HG03095 (cell line): ENCODE results near the gene ROPN1L.
A peak's percentile ranks its signal among the peaks of the same experiment; 100 is the strongest.
"Not testable (repeated sequence)": the region's sequence is repeated elsewhere in the genome, so short reads cannot be mapped to it uniquely, and the experiment has no call there.

Experiments
- ATAC-seq: cut with Tn5 transposase; IDR thresholded peaks from one replicate; pipeline ENCODE4 v1.9.1; 2021; ENCODE audit warnings: moderate library complexity; ENCODE audit not compliant: unreplicated experiment

ROPN1L gene

GRCh38 chr5:10475931-10476676 lies 34.4 kb downstream of the ROPN1L start:
- no peak for ATAC-seq

GRCh38 chr5:10476878-10477277 lies 35.2 kb downstream of the ROPN1L start:
- ATAC-seq, result no peak

- no peak for ATAC-seq
Measured at GRCh38 chr5:10477943-10478342, 36.3 kb downstream of the ROPN1L start.

- ATAC-seq, result no peak
Measured at GRCh38 chr5:10478436-10478835, 36.8 kb downstream of the ROPN1L start.

- ATAC-seq, result no peak
Measured at GRCh38 chr5:10479154-10479721, 37.6 kb downstream of the ROPN1L start.

- ATAC-seq, result no peak
Measured at GRCh38 chr5:10480237-10480985, 38.7 kb downstream of the ROPN1L start.

- ATAC-seq, result no peak
Measured at GRCh38 chr5:10481241-10481935, 39.7 kb downstream of the ROPN1L start.

GRCh38 chr5:10482791-10483530 lies 41.3 kb downstream of the ROPN1L start:
- ATAC-seq, result no peak

GRCh38 chr5:10484774-10485141 lies 43.1 kb downstream of the ROPN1L start:
- ATAC-seq, result no peak

- no peak for ATAC-seq
Measured at GRCh38 chr5:10485142-10485795, 43.6 kb downstream of the ROPN1L start.

GRCh38 chr5:10485897-10486296 lies 44.2 kb downstream of the ROPN1L start:
- ATAC-seq, result no peak

- ATAC-seq, result no peak
Measured at GRCh38 chr5:10486511-10487344, 45.0 kb downstream of the ROPN1L start.

GRCh38 chr5:10488144-10488543 lies 46.5 kb downstream of the ROPN1L start:
- no peak for ATAC-seq

- peak; percentile 86 for ATAC-seq
Measured at GRCh38 chr5:10489810-10490426, 48.2 kb downstream of the ROPN1L start.

GRCh38 chr5:10490927-10491672 lies 49.4 kb downstream of the ROPN1L start:
- no peak for ATAC-seq

GRCh38 chr5:10491673-10492026 lies 50.0 kb downstream of the ROPN1L start:
- ATAC-seq, result no peak

- ATAC-seq, result no peak
Measured at GRCh38 chr5:10493884-10494283, 52.2 kb downstream of the ROPN1L start.

GRCh38 chr5:10494497-10494896 lies 52.8 kb downstream of the ROPN1L start:
- ATAC-seq, result not testable (repeated sequence)
